ENCODE data around the gene GRIP2. TPM values are rescaled to one million over a fixed set of nuclear protein-coding genes. Genes with fewer than 3 reads are reported as not detected.
A peak's percentile ranks its signal among the peaks of the same experiment; 100 is the strongest.

Gene GRIP2
- total and polyA plus RNA-seq, 9 of the 15 experiments (the other 6 are each of a cell fraction or from before 2014, with no cell fraction given): 0.01 TPM; not detected in 7

GRCh38 chr3:14507757-14508504 is 32.2 kb downstream of the GRIP2 start (continued):
- TF ChIP-seq KDM1A (IDR thresholded peaks at IDR 0.05) (peak; percentile 75 to 76), ADNP (tag; IDR thresholded peaks at IDR 0.05) (peak; percentile 89)

- H3K9ac ChIP-seq (ENCODE audit: insufficient read depth in 1 of 2, low read depth in 2 of 2, low read length in 2 of 2): 0 out of 4 replicates have a peak overlapping the region, but pooled peaks of 1 of the 2 experiments have one; percentile 29
- H4K20me1 ChIP-seq (replicated peaks; ENCODE audit: control insufficient read depth, insufficient read depth, low read length): 0 out of 2 replicates have a peak, but pooled peaks cover 6% of the 10 kb centered on the region
- in situ Hi-C loops (cut with MboI): loop anchor here (25.0 kb wide), 1 partner anchor 405 kb away; no protein-coding TSS in a partner anchor
- H3K4me1 ChIP-seq (replicated peaks in 1 of 2; ENCODE audit: control insufficient read depth in 2 of 2, insufficient read depth in 2 of 2, low read length in 2 of 2): peaks cover 0 to 26% of the 10 kb centered on the region in 2 experiments; a peak in 3 of 5 replicates
- no peak overlapping the region for H3K4me2 ChIP-seq (ENCODE audit: insufficient read depth, low read length)
- POLR2A ChIA-PET: no interaction called here
- H3K9me1 ChIP-seq (ENCODE audit: control insufficient read depth, insufficient read depth, low read length): no peaks in the 10 kb centered on the region
- no peaks in the 10 kb centered on the region for H3K79me2 ChIP-seq (ENCODE audit: control insufficient read depth, insufficient read depth, low read length)
- H2AFZ ChIP-seq (ENCODE audit: low read depth, low read length): no peak overlapping the region
- FAIRE-seq (no peak), DNase-seq (ENCODE audit: extremely low read depth in 1 of 4, low spot score in 3 of 4) (peak in 1 of 4 experiments; percentile 28), ATAC-seq (peak; percentile 24)
- no peaks in the 10 kb centered on the region for H3K9me3 ChIP-seq (replicated peaks; ENCODE audit: control insufficient read depth, insufficient read depth, low read depth, low read length)
- 13% methylated on average over 13 of the region's 13 CpGs for WGBS (ENCODE audit: insufficient coverage, low coverage, missing lambda C conversion rate)
- intact Hi-C loops (cut with micrococcal nuclease): loop anchor here (5.0 kb wide), 2 partner anchors 245 to 275 kb away; no protein-coding TSS in a partner anchor
- peaks cover 6 to 43% of the 10 kb centered on the region in 2 experiments; a peak in 4 of 5 replicates for H3K27me3 ChIP-seq (ENCODE audit: control insufficient read depth in 2 of 2, insufficient read depth in 2 of 2, low read length in 2 of 2)
- no peak overlapping the region for H3K4me3 ChIP-seq
- no peak overlapping the region for H3K27ac ChIP-seq (ENCODE audit: extremely low read depth, low read depth, low read length)
- CTCF ChIA-PET (ENCODE audit: low intra/inter-chr PET ratio): interaction anchor here (0.7 to 2.8 kb wide), 2 partner anchors 305 to 413 kb away, joined by 3 to 13 read pairs; no protein-coding TSS in a partner anchor
- H3K36me3 ChIP-seq (ENCODE audit: control insufficient read depth, insufficient read depth, low read length): no peaks in the 10 kb centered on the region
- no TSS peak for BruUV-seq (replicated peaks)
- TF ChIP-seq BHLHE40 (IDR thresholded peaks at IDR 0.05; ENCODE audit: low read length) (peak; percentile 5; the same call in 1 of the 2 replicates), STAG1 (CRISPR knock-in tag; IDR thresholded peaks at IDR 0.05; ENCODE audit: borderline replicate concordance) (peak; percentile 62), USF2 (CRISPR knock-in tag; IDR thresholded peaks at IDR 0.05) (peak; percentile 11; the same call in 1 of the 2 replicates), REST (IDR thresholded peaks at IDR 0.05; ENCODE audit: borderline replicate concordance) (peak; percentile 47; the same call in 1 of the 2 replicates), REST (CRISPR knock-in tag; IDR thresholded peaks at IDR 0.05; ENCODE audit: low read depth) (no peak)
Measured at GRCh38 chr3:14507305-14507741, 32.8 kb downstream of the GRIP2 start.

All from K562 (cell line).